ENCODE results near the gene MAP4K1. TPM values are rescaled to one million over a fixed set of nuclear protein-coding genes. Genes with fewer than 3 reads are reported as not detected.
"Not testable (repeated sequence)": the region's sequence is repeated elsewhere in the genome, so short reads cannot be mapped to it uniquely, and the experiment has no call there.

MAP4K1 gene
- total RNA-seq, 3 donors from 2014 or later, result 109 to 130 (median 126) TPM

GRCh38 chr19:38618590-38619360 is 1.0 kb upstream of the MAP4K1 start, which contains the start of gene EIF3K:
TSS of gene EIF3K (plus strand) at chr19:38619188. CDS start at chr19:38619269, 81 bp downstream.
- H3K27me3 Mint-ChIP-seq (ENCODE audit: low read depth), result no peaks in the 10 kb centered on the region
- peaks cover 16% of the 10 kb centered on the region for H3K36me3 Mint-ChIP-seq (ENCODE audit: insufficient read depth)
- peak within 1 kb of the TSS; percentile 99 for H3K4me3 Mint-ChIP-seq
- H3K4me1 Mint-ChIP-seq (ENCODE audit: low read depth), result peaks cover 42% of the 10 kb centered on the region
- ATAC-seq, result peak; percentile 75 to 76
- DNase-seq, result peak; percentile 96
- no peaks in the 10 kb centered on the region for H3K9me3 Mint-ChIP-seq

- Mint-ChIP-seq H3K27me3 (ENCODE audit: low read depth) (no peaks in the 10 kb centered on the region), H3K9me3 (no peaks in the 10 kb centered on the region), H3K4me3 (peak overlapping the region; percentile 99), H3K36me3 (ENCODE audit: insufficient read depth) (peaks cover 20% of the 10 kb centered on the region), H3K4me1 (ENCODE audit: low read depth) (peaks cover 50% of the 10 kb centered on the region)
- ATAC-seq (peak in 1 of 2 donors; percentile 6), DNase-seq (no peak)
Observed at GRCh38 chr19:38617283-38617763, 430 bp downstream of the MAP4K1 start.

GRCh38 chr19:38616265-38616664 is 1.5 kb downstream of the MAP4K1 start:
- peaks cover 14% of the 10 kb centered on the region for H3K36me3 Mint-ChIP-seq (ENCODE audit: insufficient read depth)
- ATAC-seq (no peak), DNase-seq (no peak)
- no peaks in the 10 kb centered on the region for H3K9me3 Mint-ChIP-seq
- H3K4me3 Mint-ChIP-seq, result peak overlapping the region; percentile 99
- peaks cover 46% of the 10 kb centered on the region for H3K4me1 Mint-ChIP-seq (ENCODE audit: low read depth)
- no peaks in the 10 kb centered on the region for H3K27me3 Mint-ChIP-seq (ENCODE audit: low read depth)

GRCh38 chr19:38615007-38615581 is 2.7 kb downstream of the MAP4K1 start:
- H3K9me3 Mint-ChIP-seq, result no peaks in the 10 kb centered on the region
- ATAC-seq, result no peak
- H3K27me3 Mint-ChIP-seq (ENCODE audit: low read depth), result no peaks in the 10 kb centered on the region
- peaks cover 42% of the 10 kb centered on the region for H3K4me1 Mint-ChIP-seq (ENCODE audit: low read depth)
- peak overlapping the region; percentile 99 for H3K4me3 Mint-ChIP-seq
- no peak for DNase-seq
- peaks cover 23% of the 10 kb centered on the region for H3K36me3 Mint-ChIP-seq (ENCODE audit: insufficient read depth)

- H3K4me3 Mint-ChIP-seq, result no peak overlapping the region
- H3K4me1 Mint-ChIP-seq (ENCODE audit: low read depth), result peaks cover 34% of the 10 kb centered on the region
- peaks cover 25% of the 10 kb centered on the region for H3K36me3 Mint-ChIP-seq (ENCODE audit: insufficient read depth)
- no peak for ATAC-seq
- H3K27me3 Mint-ChIP-seq (ENCODE audit: low read depth), result no peaks in the 10 kb centered on the region
- no peak for DNase-seq
- no peaks in the 10 kb centered on the region for H3K9me3 Mint-ChIP-seq
Observed at GRCh38 chr19:38614289-38614688, 3.5 kb downstream of the MAP4K1 start.

- H3K27me3 Mint-ChIP-seq (ENCODE audit: low read depth), result no peaks in the 10 kb centered on the region
- H3K36me3 Mint-ChIP-seq (ENCODE audit: insufficient read depth), result peaks cover 18% of the 10 kb centered on the region
- ATAC-seq (no peak), DNase-seq (no peak)
- no peaks in the 10 kb centered on the region for H3K4me1 Mint-ChIP-seq (ENCODE audit: low read depth)
- no peak overlapping the region for H3K4me3 Mint-ChIP-seq
- H3K9me3 Mint-ChIP-seq, result no peaks in the 10 kb centered on the region
Observed at GRCh38 chr19:38606131-38606530, 11.6 kb downstream of the MAP4K1 start.

GRCh38 chr19:38602856-38603255 is 14.9 kb downstream of the MAP4K1 start:
- ATAC-seq; H3K4me3 Mint-ChIP-seq; DNase-seq; H3K4me1 Mint-ChIP-seq (ENCODE audit: low read depth); H3K36me3 Mint-ChIP-seq (ENCODE audit: insufficient read depth); H3K27me3 Mint-ChIP-seq (ENCODE audit: low read depth); H3K9me3 Mint-ChIP-seq: not testable (repeated sequence)

- no peak for ATAC-seq
- Mint-ChIP-seq H3K36me3 (ENCODE audit: insufficient read depth) (peaks cover 20% of the 10 kb centered on the region), H3K9me3 (no peaks in the 10 kb centered on the region), H3K4me1 (ENCODE audit: low read depth) (no peaks in the 10 kb centered on the region), H3K27me3 (ENCODE audit: low read depth) (no peaks in the 10 kb centered on the region), H3K4me3 (no peak overlapping the region)
- DNase-seq, result no peak
Observed at GRCh38 chr19:38599722-38600121, 18.0 kb downstream of the MAP4K1 start.

GRCh38 chr19:38597075-38597474 is 20.7 kb downstream of the MAP4K1 start:
- H3K4me1 Mint-ChIP-seq (ENCODE audit: low read depth), result no peaks in the 10 kb centered on the region
- no peak for DNase-seq
- H3K36me3 Mint-ChIP-seq (ENCODE audit: insufficient read depth), result peaks cover 20% of the 10 kb centered on the region
- no peak overlapping the region for H3K4me3 Mint-ChIP-seq
- no peaks in the 10 kb centered on the region for H3K27me3 Mint-ChIP-seq (ENCODE audit: low read depth)
- no peak for ATAC-seq
- H3K9me3 Mint-ChIP-seq, result no peaks in the 10 kb centered on the region

- Mint-ChIP-seq H3K27me3 (ENCODE audit: low read depth) (no peaks in the 10 kb centered on the region), H3K36me3 (ENCODE audit: insufficient read depth) (peaks cover 23% of the 10 kb centered on the region), H3K4me3 (no peak overlapping the region), H3K9me3 (no peaks in the 10 kb centered on the region), H3K4me1 (ENCODE audit: low read depth) (no peaks in the 10 kb centered on the region)
- ATAC-seq (peak; percentile 58 to 65), DNase-seq (peak; percentile 13)
Observed at GRCh38 chr19:38596057-38596981, 21.4 kb downstream of the MAP4K1 start.

- H3K27me3 Mint-ChIP-seq (ENCODE audit: low read depth), result no peaks in the 10 kb centered on the region
- no peaks in the 10 kb centered on the region for H3K4me1 Mint-ChIP-seq (ENCODE audit: low read depth)
- ATAC-seq, result no peak
- peaks cover 21% of the 10 kb centered on the region for H3K36me3 Mint-ChIP-seq (ENCODE audit: insufficient read depth)
- no peaks in the 10 kb centered on the region for H3K9me3 Mint-ChIP-seq
- DNase-seq, result no peak
- H3K4me3 Mint-ChIP-seq, result no peak overlapping the region
Observed at GRCh38 chr19:38592940-38593339, 24.8 kb downstream of the MAP4K1 start.

GRCh38 chr19:38588041-38588440 is 29.7 kb downstream of the MAP4K1 start:
- ATAC-seq (no peak), DNase-seq (no peak)
- Mint-ChIP-seq H3K36me3 (ENCODE audit: insufficient read depth) (peaks cover 13% of the 10 kb centered on the region), H3K9me3 (no peaks in the 10 kb centered on the region), H3K4me1 (ENCODE audit: low read depth) (peaks cover 4% of the 10 kb centered on the region), H3K27me3 (ENCODE audit: low read depth) (no peaks in the 10 kb centered on the region), H3K4me3 (no peak overlapping the region)

- H3K36me3 Mint-ChIP-seq (ENCODE audit: insufficient read depth), result peaks cover 13% of the 10 kb centered on the region
- H3K27me3 Mint-ChIP-seq (ENCODE audit: low read depth), result no peaks in the 10 kb centered on the region
- DNase-seq, result no peak
- ATAC-seq, result no peak
- peaks cover 4% of the 10 kb centered on the region for H3K4me1 Mint-ChIP-seq (ENCODE audit: low read depth)
- H3K9me3 Mint-ChIP-seq, result no peaks in the 10 kb centered on the region
- no peak overlapping the region for H3K4me3 Mint-ChIP-seq
Observed at GRCh38 chr19:38587562-38587961, 30.2 kb downstream of the MAP4K1 start.

GRCh38 chr19:38583985-38584305 is 33.8 kb downstream of the MAP4K1 start:
- DNase-seq (no peak), ATAC-seq (no peak)
- no peak overlapping the region for H3K4me3 Mint-ChIP-seq
- no peaks in the 10 kb centered on the region for H3K9me3 Mint-ChIP-seq
- peaks cover 9% of the 10 kb centered on the region for H3K4me1 Mint-ChIP-seq (ENCODE audit: low read depth)
- H3K27me3 Mint-ChIP-seq (ENCODE audit: low read depth), result no peaks in the 10 kb centered on the region
- peaks cover 7% of the 10 kb centered on the region for H3K36me3 Mint-ChIP-seq (ENCODE audit: insufficient read depth)

All from activated T-cell treated with anti-CD3 and anti-CD28 coated beads, Interleukin-2, amount 50 U/mL, for 4 hours (primary cell).